Effector CD8-positive, alpha-beta T cell (primary cell): Measurements from ENCODE around the gene OR4N5.
"Not testable (repeated sequence)": the region's sequence is repeated elsewhere in the genome, so short reads cannot be mapped to it uniquely, and the experiment has no call there.

Experiments used
- DNase-seq: peaks from one replicate; lab custom pipeline; 2025; lab: John Stamatoyannopoulos, UW
- total RNA-seq, 4 experiments: gene quantifications; one replicate each; lab custom pipeline; 2026; lab: John Stamatoyannopoulos, UW

Gene OR4N5
- 0 reads per million in 4 experiments for total RNA-seq

- DNase-seq, result no peak
Measured at GRCh38 chr14:20138520-20138919, at the start of gene OR4N5. TSS of gene OR4N5 (plus strand) at chr14:20138820. CDS start at chr14:20143736, 4,916 bp downstream.

DNA sequence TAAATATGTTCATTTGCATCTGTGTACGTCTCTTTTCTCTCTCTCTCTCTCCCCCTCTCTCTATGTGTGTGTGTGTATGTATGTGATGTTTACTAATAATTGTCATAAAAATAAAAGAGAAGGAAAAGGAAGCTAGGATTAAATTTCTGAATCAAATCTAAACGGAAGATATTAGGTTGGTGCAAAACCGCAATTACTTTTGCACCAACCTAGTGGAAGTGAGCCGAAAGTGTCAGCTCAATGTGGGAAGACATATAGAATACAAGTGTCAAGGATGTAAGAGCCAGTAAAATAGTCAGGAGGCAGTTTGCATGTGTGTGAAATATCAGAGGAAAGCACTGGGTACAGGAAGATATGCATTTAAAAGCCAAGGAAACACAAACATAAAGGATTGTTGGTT is 46.6 kb upstream of the OR4N5 start:
- no peak for DNase-seq

DNA sequence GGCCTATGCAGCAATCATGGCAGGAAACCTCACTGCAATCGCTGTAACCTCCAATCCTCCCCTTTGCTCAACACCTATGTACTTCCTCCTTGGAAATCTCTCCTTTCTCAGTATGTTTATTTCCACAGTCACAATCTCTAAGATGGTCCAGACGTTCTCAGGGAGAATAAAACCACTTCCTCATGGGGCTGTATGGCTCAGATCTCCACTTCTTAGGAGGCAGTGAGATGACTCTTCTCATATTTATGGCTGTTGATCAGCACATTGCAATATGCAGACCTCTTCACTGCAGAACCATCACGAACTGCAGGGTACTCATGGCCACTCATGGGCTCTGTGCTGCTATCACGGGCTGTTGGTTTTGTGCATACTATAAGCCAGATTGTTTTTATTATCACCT is 45.2 kb upstream of the OR4N5 start:
- DNase-seq, result no peak

GRCh38 chr14:20098926-20099770 is 39.5 kb upstream of the OR4N5 start:
- not testable (repeated sequence) for DNase-seq

- DNase-seq, result no peak
Measured at GRCh38 chr14:20110438-20110837, 28.2 kb upstream of the OR4N5 start, which contains the start of gene OR4K17. TSS of gene OR4K17 (plus strand) at chr14:20110739. CDS start at chr14:20117500, 6,761 bp downstream.

- no peak for DNase-seq
Measured at GRCh38 chr14:20112321-20112720, 26.3 kb upstream of the OR4N5 start.

GRCh38 chr14:20116748-20117147 is 21.9 kb upstream of the OR4N5 start:
- DNase-seq, result no peak

GRCh38 chr14:20118795-20119194 is 19.8 kb upstream of the OR4N5 start:
- DNase-seq, result no peak

DNA sequence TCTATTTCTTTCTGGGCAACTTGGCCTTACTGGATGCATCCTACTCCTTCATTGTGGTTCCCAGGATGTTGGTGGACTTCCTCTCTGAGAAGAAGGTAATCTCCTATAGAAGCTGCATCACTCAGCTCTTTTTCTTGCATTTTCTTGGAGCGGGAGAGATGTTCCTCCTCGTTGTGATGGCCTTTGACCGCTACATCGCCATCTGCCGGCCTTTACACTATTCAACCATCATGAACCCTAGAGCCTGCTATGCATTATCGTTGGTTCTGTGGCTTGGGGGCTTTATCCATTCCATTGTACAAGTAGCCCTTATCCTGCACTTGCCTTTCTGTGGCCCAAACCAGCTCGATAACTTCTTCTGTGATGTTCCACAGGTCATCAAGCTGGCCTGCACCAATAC is 5.3 kb downstream of the OR4N5 start:
- DNase-seq, result no peak

DNA sequence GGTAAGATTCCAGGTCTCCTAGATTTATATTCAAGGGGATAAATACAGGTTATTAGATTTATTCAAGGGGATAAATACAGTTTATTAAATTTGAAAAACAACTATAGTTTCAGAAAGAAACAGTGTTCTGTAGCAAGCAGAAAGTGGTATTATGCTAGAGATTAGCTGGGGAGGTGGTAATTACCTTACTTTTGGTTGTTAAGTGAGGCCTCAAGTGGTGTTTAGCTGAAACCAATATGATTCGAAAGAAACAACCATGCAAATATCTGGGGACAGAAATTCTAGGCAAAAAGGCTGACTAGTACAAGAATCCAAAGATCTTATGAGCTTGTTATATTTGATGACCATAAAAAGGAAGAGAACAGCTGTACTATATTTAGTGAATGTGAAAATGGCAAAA is 6.2 kb downstream of the OR4N5 start:
- DNase-seq, result no peak

DNA sequence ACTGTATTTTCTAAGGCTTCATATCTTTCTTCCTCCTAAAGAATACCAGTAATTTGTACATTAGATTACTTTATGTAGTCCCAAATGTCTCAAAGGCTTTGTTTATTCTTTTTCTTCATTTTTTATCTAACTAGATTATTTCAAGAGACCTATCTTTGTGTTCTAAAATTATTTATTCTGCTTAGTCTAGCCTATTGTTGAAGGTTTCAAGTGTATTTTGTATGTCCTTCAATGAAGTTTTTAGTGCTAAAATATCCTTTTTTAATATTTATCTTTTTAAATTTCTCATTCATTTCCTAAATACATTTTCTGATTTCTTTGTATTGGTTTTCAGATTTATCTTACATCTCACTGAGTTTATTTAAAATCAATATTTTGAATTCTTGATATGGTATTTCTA is 25.8 kb downstream of the OR4N5 start:
- DNase-seq, result no peak

DNA sequence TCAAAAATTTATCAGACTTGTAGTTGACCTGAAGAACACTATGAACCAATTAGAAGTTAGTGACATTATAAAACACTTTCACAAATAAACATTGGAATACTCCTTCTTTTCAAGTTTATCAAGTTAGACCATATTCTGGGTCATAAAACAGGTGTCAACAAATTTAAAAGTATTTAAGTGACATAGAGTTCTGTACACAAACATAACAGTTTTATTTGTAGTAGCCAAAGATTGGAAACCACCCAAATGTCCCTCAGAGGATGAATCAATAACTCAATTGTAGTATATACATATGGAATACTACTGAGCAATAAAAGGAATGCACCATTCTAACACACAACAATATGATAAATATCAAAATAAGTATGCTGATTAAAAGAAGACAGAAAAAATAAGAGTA is 28.5 kb downstream of the OR4N5 start:
- no peak for DNase-seq

- DNase-seq, result not testable (repeated sequence)
Measured at GRCh38 chr14:20169852-20170251, 31.2 kb downstream of the OR4N5 start.

- DNase-seq, result not testable (repeated sequence)
Measured at GRCh38 chr14:20174205-20174604, 35.6 kb downstream of the OR4N5 start.

DNA sequence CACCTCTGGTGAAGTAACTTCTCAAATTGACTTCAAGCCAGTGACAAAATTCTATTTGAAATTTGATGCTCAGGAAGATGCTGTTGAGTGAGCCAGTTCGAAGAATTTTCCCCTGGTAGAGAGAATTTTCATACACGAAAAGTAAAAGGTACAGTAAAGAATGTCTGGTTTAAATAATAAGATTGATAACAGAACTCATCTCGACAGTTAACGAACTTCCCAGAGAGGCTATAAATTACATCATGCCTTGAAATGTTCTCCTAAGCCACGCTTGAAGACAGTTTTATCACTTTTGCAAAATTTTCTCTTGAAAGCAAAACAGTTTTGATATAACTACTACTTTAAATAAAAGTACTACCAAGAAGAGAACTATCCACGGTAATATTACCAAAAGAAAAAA is 37.7 kb downstream of the OR4N5 start:
- DNase-seq, result no peak

GRCh38 chr14:20177433-20177974 is 38.9 kb downstream of the OR4N5 start:
- DNase-seq, result no peak

DNA sequence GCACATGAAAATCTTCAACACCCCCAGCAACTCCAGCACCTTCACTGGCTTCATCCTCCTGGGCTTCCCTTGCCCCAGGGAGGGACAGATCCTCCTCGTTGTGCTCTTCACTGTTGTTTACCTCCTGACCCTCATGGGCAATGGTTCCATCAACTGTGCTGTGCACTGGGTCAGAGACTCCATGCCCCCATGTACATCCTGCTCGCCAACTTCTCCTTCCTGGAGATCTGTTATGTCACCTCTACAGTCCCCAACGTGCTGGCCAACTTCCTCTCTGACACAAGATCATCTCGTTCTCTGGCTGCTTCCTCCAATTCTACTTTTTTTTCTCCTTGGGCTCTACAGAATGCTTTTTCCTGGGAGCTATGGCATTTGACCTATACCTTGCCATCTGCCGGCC is 40.6 kb downstream of the OR4N5 start:
- DNase-seq, result no peak

GRCh38 chr14:20179880-20180279 is 41.3 kb downstream of the OR4N5 start:
- DNase-seq, result no peak

GRCh38 chr14:20180486-20180885 is 41.9 kb downstream of the OR4N5 start:
- DNase-seq, result no peak

- DNase-seq, result no peak
Measured at GRCh38 chr14:20184181-20184580, 45.6 kb downstream of the OR4N5 start.

GRCh38 chr14:20190596-20190995 is 52.0 kb downstream of the OR4N5 start, which contains the start of gene OR11G2:
TSS of gene OR11G2 (plus strand) at chr14:20190896. CDS start at chr14:20197438, 6,542 bp downstream.
- DNase-seq, result no peak

DNA sequence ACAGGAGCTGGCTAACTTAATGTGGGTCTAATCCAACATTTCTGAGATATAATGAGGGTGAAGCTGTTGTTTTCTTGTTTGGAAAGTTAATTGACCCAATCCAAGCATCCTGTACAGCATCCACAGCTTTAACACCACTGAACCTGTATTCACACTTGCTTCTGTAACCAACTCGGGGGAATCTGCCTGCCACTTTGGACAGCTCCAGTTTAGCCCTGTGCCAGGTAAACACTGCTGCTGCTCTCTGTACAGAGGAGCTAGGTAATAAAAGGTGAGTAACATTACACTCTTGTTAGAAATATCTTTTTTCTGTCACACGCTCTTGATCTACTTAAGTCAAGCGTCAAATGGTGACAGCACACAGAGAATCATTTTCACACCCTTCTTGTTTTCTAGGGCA is 52.8 kb downstream of the OR4N5 start:
- DNase-seq, result no peak

GRCh38 chr14:20194101-20194500 is 55.5 kb downstream of the OR4N5 start:
- no peak for DNase-seq
